GM21717 (cell line): ENCODE results near the gene UNC5CL.

Source experiments
- ATAC-seq: cut with Tn5 transposase; IDR thresholded peaks from one replicate; pipeline ENCODE4 v1.9.1; 2021; ENCODE audit warnings: mild to moderate bottlenecking, moderate library complexity; ENCODE audit not compliant: unreplicated experiment

Gene UNC5CL

GRCh38 chr6:41039060-41039998, at the start of gene UNC5CL:
Gene UNC5CL (minus strand): TSS chr6:41039221. CDS start chr6:41035074, 4,147 bp downstream.
- no peak for ATAC-seq

- ATAC-seq = no peak
Observed at GRCh38 chr6:41088451-41088850, 49.4 kb upstream of the UNC5CL start.

DNA sequence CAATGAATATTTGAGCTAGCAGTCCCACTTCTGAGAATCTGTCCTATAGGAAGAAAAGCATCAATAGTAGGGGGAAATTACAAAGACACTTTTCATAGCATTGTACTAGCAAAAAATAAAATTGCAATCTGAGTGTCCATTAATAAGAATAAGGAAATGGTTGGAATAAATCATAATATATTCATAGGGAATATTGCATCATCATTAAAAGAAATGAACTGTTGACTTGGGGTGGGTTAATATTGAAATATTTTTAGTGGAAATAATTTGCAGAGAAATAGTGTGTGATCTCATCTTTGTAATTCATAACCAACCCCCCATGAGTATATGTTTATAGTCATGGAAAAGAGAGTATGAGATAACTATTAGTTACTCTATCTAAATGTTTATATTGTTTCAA, 46.2 kb upstream of the UNC5CL start:
- no peak for ATAC-seq

- ATAC-seq = no peak
Observed at GRCh38 chr6:41083072-41083471, 44.1 kb upstream of the UNC5CL start.

- ATAC-seq = no peak
Observed at GRCh38 chr6:41080621-41081020, 41.6 kb upstream of the UNC5CL start.

- no peak for ATAC-seq
Observed at GRCh38 chr6:41079080-41079479, 40.1 kb upstream of the UNC5CL start.

DNA sequence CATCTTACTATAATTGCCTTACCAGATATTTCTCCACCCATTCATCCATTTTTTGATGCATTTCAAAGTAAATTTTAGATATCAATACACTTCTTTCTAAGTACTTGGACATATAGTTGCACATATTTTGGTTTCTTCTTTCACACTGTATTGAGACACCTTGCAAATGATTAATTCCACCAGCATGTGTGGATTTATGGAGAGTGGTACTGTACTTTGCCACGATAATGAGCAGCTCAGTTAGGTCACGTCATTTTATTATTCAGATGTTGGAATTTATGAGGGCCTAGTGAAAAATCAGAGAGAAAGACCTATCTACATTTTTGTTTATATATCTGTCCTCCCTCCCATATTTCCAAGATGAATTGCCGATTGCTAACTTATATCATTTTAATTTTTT, 39.1 kb upstream of the UNC5CL start:
- no peak for ATAC-seq

GRCh38 chr6:41077536-41077935, 38.5 kb upstream of the UNC5CL start:
- ATAC-seq = no peak

DNA sequence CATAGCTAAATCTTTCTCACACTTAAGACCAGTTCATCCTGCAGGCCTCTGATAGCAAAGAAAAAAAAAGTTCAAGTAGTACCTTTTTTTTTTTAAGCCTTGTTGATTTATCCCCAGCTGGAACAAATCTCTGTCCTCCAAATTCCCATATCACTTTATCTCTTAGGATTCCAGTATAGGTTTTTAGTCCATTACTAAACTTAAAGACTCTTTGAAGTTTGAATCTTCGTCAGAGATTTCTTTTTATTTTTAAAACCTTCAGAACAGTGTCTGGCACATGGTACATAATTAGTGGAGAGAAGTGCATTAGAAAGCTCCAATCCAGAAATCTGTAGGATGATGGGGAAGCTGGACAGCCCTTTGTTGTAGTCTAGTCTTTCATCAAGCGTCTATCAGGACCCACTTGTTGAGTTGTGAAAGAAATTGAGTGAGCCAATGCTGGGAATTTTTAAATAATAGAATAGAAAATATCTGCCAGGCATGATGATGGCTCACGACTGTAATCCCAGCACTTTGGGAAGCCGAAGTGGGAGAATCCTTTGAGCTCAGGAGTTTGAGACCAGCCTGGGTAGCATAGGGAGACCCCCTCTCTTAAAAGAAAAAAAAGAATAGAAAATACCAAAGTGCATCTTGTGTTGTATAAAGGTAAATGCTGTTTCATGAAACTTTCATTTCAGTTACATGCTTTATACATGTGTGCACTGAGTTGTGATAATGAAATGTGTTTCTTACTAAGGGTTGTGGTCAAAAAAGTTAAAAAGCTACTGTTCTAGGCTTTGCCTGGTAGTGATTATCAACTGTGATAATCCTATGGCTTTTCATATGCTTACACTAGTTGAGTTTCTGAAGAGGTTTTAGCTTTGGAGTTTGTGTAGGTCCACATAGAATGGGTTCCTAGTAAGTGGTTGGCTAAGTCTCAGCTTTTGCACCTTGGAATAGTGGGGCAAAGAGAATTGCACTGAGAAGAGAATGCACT, 36.9 kb upstream of the UNC5CL start:
- ATAC-seq = no peak

GRCh38 chr6:41074692-41075436, 35.8 kb upstream of the UNC5CL start:
- no peak for ATAC-seq

GRCh38 chr6:41073968-41074691, 35.1 kb upstream of the UNC5CL start:
- no peak for ATAC-seq

- peak; percentile 34 for ATAC-seq
Observed at GRCh38 chr6:41073203-41073967, 34.4 kb upstream of the UNC5CL start.

- ATAC-seq = peak; percentile 60
Observed at GRCh38 chr6:41072836-41073202, 33.8 kb upstream of the UNC5CL start, which contains the start of gene NFYA. Gene NFYA (plus strand): TSS chr6:41072974. CDS start chr6:41079090, 6,116 bp downstream.

- peak; percentile 66 for ATAC-seq
Observed at GRCh38 chr6:41071923-41072835, 33.2 kb upstream of the UNC5CL start, which contains the start of gene OARD1. Gene OARD1 (minus strand): TSS chr6:41072356. CDS start chr6:41071634, 722 bp downstream.

DNA sequence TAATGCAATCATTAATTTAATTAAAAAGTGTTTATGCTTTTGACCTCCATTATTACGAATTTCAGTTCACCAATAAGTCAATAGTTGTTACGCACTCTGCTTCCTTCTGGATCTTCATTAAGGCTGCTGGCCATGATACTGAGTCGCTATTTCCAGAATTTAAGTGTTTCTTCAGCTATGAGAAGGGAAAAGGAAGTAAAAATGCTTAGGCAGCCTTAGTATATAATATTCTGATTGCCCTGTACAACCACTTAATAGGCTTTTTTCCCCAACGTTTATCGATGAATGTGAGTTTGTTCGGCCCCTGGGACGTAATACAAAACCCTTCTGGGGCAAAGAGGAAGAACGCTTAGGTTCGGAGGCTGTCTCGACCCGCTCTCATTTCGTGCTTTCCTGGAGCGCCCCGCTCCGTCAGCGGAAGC, 32.5 kb upstream of the UNC5CL start:
- no peak for ATAC-seq

DNA sequence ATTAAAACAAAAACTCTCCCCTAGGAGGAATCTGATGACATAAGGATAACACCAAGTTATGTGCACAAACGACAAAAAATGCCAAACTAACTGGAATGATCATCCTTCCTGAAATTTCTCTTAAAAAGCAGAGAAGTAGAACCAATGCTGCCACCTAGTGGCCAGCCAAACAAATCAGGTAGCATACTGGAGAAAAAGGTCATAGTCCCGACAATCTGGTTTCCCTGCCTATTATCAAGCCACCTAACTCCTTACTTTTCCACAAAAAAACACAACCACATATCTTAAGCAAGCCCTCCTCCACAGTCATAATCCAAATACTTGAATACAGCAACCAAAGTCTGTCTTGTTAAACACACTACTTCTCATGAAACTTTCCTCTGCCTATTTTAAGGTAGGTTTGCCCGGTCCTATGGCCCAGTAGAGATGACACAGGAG, 27.9 kb upstream of the UNC5CL start:
- no peak for ATAC-seq

- no peak for ATAC-seq
Observed at GRCh38 chr6:41065550-41066026, 26.6 kb upstream of the UNC5CL start.

- ATAC-seq = no peak
Observed at GRCh38 chr6:41064841-41065240, 25.8 kb upstream of the UNC5CL start.
